Uterus (tissue), 4 donors: ENCODE data around the gene GTSF1L. TPM values are rescaled to one million over a fixed set of nuclear protein-coding genes. Genes with fewer than 3 reads are reported as not detected.
"Not testable (repeated sequence)": the region's sequence is repeated elsewhere in the genome, so short reads cannot be mapped to it uniquely, and the experiment has no call there.

Source experiments
- DNase-seq, 2 donors: peaks; one replicate each; pipeline ENCODE4 v3.0.0-alpha.2; 2019 to 2020
- H3K27ac ChIP-seq, 2 donors: fragments of 200-600 bp; sonication (generic); 1 replicate in 1 of 2; 2 replicates in 1 of 2; pipeline ENCODE4 v1.5.1; 2016 to 2018
- H3K27me3 ChIP-seq, 2 donors: fragments of 200-600 bp; sonication (generic); one replicate each; pipeline ENCODE4 v1.5.1; 2018 to 2019; ENCODE audit warnings: control low read depth in 1 of 2
- H3K36me3 ChIP-seq, 2 donors: fragments of 200-600 bp; sonication (generic); one replicate each; pipeline ENCODE4 v1.5.1; 2019; ENCODE audit warnings: control low read depth in 1 of 2
- H3K4me1 ChIP-seq, 2 donors: fragments of 200-600 bp; sonication (generic); one replicate each; pipeline ENCODE4 v1.5.1; 2018 to 2019; ENCODE audit warnings: control low read depth in 1 of 2
- H3K4me3 ChIP-seq, 2 donors: fragments of 200-600 bp; sonication (generic); 1 replicate in 1 of 2; 2 replicates in 1 of 2; pipeline ENCODE4 v1.5.1; 2018 to 2019; ENCODE audit warnings: mild to moderate bottlenecking in 1 of 2
- H3K9me3 ChIP-seq, 2 donors: fragments of 200-600 bp; sonication (generic); one replicate each; pipeline ENCODE4 v1.5.1; 2019; ENCODE audit warnings: control low read depth in 1 of 2
- POLR2A ChIP-seq, 2 donors: fragments of 450-650 bp; IDR thresholded peaks; one replicate each; pipeline ENCODE4 v1.6.1; 2016; ENCODE audit warnings: antibody characterized with exemption in 2 of 2, mild to moderate bottlenecking in 1 of 2, moderate library complexity in 1 of 2
- intact Hi-C: fragments of 100-400 bp; cut with DNase I; formaldehyde crosslinking; loops from one replicate; pipeline ENCODE4 v1.15.1; 2023; ENCODE audit warnings: low total_unique reads
- total RNA-seq, 4 donors: library from RNA; depleted of rRNA in 3 of 4; stranded (reverse); fragments of >200 nt in 3 of 4; gene quantifications; one replicate each; pipeline versions ENCODE4 v1.1.0 to v1.2.4, GENCODE V29; 2014 to 2023
- TF ChIP-seq, protein P1 (sequence below), 4 experiments: fragments of 200-600 bp in 2 of 4; fragments of 450-650 bp in 2 of 4; sonication (generic) in 2 of 4; IDR thresholded peaks; one replicate each; pipeline ENCODE4 v1.5.1; 2016 to 2019; ENCODE audit warnings: antibody characterized with exemption in 4 of 4, mild to moderate bottlenecking in 2 of 4, moderate library complexity in 1 of 4
- donor health status: DM: yes; HTN: yes; CAD: no.

The GTSF1L gene
- total RNA-seq, 4 donors from 2014 or later: not detected

DNA sequence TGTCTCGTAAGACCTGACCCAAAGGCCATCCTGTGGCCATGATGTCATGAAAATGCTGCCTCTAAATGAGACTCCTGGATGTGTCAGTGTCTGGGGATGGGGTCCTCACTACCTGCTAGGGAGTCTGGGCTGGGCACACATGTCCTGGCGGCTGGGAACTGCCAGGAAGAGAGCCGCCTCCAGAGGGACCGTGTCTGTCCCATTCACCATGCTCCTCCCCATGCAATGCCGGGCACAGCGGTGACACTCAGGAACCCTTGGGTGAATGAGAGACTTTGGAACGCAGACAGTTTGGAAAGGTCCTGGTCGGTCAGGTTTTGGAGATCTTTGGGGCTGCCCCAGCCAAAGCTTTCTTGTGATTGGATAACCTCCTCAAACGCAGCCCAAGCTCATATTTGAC is 40.1 kb upstream of the GTSF1L start:
- Histone ChIP-seq H3K36me3 (no peaks in the 10 kb centered on the region), H3K27me3 (no peaks in the 10 kb centered on the region), H3K4me3 (no peak overlapping the region), H3K4me1 (no peaks in the 10 kb centered on the region), H3K27ac (no peak overlapping the region), H3K9me3 (no peaks in the 10 kb centered on the region)
- intact Hi-C loops: no loop called here
- no peak for DNase-seq
- TF ChIP-seq POLR2A (IDR thresholded peaks at IDR 0.05): no peak
- TF ChIP-seq, protein P1, sequence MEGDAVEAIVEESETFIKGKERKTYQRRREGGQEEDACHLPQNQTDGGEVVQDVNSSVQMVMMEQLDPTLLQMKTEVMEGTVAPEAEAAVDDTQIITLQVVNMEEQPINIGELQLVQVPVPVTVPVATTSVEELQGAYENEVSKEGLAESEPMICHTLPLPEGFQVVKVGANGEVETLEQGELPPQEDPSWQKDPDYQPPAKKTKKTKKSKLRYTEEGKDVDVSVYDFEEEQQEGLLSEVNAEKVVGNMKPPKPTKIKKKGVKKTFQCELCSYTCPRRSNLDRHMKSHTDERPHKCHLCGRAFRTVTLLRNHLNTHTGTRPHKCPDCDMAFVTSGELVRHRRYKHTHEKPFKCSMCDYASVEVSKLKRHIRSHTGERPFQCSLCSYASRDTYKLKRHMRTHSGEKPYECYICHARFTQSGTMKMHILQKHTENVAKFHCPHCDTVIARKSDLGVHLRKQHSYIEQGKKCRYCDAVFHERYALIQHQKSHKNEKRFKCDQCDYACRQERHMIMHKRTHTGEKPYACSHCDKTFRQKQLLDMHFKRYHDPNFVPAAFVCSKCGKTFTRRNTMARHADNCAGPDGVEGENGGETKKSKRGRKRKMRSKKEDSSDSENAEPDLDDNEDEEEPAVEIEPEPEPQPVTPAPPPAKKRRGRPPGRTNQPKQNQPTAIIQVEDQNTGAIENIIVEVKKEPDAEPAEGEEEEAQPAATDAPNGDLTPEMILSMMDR (IDR thresholded peaks at IDR 0.05): no peak

DNA sequence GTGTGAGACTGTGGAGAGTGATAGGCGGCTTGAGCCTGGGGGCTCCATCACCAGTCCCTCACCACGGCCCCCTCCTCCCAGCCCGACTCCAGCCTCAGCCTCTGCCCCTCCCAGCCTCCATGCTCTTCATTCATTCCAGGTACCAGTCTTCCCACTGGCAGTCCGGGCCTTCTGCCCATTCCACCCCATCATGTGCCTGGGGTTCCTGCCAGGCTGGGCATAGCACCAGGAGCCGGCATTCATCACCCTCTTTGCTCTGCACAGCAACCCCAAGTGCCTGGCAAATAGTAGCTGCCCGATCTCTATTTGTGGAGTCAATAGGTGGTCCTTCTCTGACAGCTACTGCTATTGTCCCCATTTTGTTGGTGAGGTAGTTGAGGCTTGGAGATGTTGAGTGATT is 39.6 kb upstream of the GTSF1L start:
- no peaks in the 10 kb centered on the region for H3K27me3 ChIP-seq
- no peak for TF ChIP-seq POLR2A (IDR thresholded peaks at IDR 0.05)
- TF ChIP-seq, protein P1 (IDR thresholded peaks at IDR 0.05): no peak
- no peak overlapping the region for H3K27ac ChIP-seq
- intact Hi-C loops: no loop called here
- no peaks in the 10 kb centered on the region for H3K9me3 ChIP-seq
- H3K4me1 ChIP-seq: no peaks in the 10 kb centered on the region
- no peak for DNase-seq
- H3K36me3 ChIP-seq: no peaks in the 10 kb centered on the region
- no peak overlapping the region for H3K4me3 ChIP-seq

DNA sequence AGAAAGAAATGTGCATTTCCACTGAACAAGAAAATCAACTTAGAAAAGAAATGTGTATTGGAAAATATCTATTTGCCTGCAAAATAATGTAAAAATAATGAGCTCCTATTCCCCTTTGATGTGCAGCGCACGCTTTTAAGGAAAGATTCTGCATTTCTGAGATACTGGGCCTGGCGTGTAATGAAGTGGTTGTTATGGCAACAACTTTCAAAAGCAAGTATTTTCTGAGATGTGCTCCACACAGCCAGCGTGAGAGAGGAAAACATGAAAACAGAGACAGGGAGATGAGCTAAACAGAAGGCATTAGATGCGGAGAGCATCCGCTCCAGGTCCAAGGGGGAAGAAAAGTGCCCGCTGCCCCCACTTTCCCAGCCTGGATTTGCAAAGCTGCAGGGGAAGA is 39.1 kb upstream of the GTSF1L start:
- no peak for DNase-seq
- Histone ChIP-seq H3K4me1 (no peaks in the 10 kb centered on the region), H3K27ac (no peak overlapping the region), H3K27me3 (no peaks in the 10 kb centered on the region), H3K36me3 (no peaks in the 10 kb centered on the region), H3K4me3 (no peak overlapping the region), H3K9me3 (no peaks in the 10 kb centered on the region)
- TF ChIP-seq, protein P1 (IDR thresholded peaks at IDR 0.05): no peak
- no peak for TF ChIP-seq POLR2A (IDR thresholded peaks at IDR 0.05)
- intact Hi-C loops: no loop called here

DNA sequence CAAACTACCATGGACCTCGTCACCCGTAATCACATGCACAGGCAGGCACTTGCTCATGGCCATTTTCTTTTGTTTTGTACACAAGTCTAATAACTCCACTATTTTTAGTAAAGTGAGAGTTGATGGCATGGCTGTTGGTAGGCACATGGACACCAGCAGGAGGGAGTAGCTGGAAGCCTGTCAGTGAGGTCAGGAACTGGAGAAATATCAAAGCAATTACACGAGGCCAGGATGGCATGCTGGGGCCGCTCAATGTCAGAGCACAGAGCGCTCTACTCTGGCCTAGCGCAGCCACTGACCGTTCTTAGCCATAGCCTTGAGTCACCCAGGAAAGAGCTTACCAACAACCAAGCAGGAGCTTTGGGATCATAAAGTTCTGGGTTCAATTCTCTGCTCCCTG is 36.1 kb upstream of the GTSF1L start:
- no peak for DNase-seq
- TF ChIP-seq, protein P1 (IDR thresholded peaks at IDR 0.05): no peak
- TF ChIP-seq POLR2A (IDR thresholded peaks at IDR 0.05): no peak
- H3K36me3 ChIP-seq: no peaks in the 10 kb centered on the region
- H3K9me3 ChIP-seq: no peaks in the 10 kb centered on the region
- intact Hi-C loops: no loop called here
- no peaks in the 10 kb centered on the region for H3K27me3 ChIP-seq
- no peak overlapping the region for H3K27ac ChIP-seq
- no peak overlapping the region for H3K4me3 ChIP-seq
- no peaks in the 10 kb centered on the region for H3K4me1 ChIP-seq

DNA sequence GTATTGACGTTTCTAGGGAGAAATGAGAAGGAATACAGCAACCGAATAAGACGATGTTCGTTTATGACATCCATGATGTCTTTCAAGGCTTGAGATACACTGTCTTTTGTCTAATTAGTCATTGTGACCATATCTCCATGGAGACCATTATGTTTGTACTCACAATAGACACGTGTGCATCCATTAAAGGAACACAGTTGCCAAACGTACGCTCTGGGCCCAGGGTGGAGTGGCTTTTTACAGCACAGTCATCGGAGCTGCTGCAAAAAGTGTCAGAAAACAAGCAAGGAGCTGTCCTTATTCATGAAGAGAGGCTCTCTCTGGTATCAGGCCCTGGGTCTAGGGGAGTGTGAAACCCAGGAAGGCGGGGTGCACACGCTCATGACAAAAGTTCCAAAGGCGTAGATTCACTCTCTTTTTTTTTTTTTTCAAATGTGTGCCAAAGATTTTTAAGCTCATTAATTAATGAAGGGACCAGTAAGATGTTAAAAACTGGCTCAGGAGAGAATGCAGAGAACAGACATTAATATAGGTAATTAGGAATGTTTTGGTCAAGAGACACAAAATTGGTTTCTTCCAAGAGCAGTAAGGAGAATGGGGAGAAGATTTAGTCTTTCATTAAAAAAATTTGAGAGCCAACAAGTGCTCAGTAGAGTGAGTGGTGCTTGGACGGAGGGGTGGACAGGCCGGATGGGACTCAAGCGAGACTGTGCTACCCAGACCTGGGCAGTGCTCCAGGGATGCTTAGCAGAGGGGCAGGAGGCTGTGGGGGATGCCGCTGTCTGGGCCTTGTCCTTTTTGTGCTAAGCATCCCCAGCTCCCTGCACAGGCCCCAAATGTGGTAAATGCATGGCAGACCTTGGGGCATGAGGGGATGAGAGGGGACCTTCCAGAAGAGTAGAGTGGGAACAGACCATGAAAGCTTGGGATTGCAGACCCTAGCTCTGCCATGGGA is 34.9 kb upstream of the GTSF1L start:
- no peak for DNase-seq

DNA sequence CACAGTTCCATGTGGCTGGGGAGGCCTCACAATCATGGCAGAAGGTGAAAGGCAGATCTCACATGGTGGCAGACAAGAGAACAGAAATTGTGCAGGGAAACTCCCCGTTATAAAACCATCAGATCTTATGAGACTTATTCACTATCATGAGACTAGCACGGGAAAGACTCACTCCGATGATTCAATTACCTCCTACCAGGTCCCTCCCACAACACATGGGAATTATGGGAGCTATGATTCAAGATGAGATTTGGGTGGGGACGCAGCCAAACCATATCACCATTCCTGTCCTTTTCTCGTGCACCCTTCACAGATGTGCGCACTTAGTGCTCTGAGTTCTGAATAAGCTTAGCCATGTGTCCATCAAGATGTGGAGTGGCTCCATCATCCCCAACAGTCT is 31.1 kb upstream of the GTSF1L start:
- H3K27ac ChIP-seq, H3K4me1 ChIP-seq, H3K9me3 ChIP-seq, H3K36me3 ChIP-seq, H3K4me3 ChIP-seq, DNase-seq, intact Hi-C loops, H3K27me3 ChIP-seq: not testable (repeated sequence)

More for the DNA sequence above, 34.9 kb upstream of the GTSF1L start:
- no peak for TF ChIP-seq POLR2A (IDR thresholded peaks at IDR 0.05)
- TF ChIP-seq, protein P1 (IDR thresholded peaks at IDR 0.05): no peak
- no peak overlapping the region for H3K27ac ChIP-seq
- H3K27me3 ChIP-seq: no peaks in the 10 kb centered on the region
- intact Hi-C loops: no loop called here
- no peaks in the 10 kb centered on the region for H3K4me1 ChIP-seq
- H3K9me3 ChIP-seq: no peaks in the 10 kb centered on the region
- H3K36me3 ChIP-seq: no peaks in the 10 kb centered on the region
- no peak overlapping the region for H3K4me3 ChIP-seq
